SK-N-SH (cell line): ENCODE data around the gene OMP. TPM values are rescaled to one million over a fixed set of nuclear protein-coding genes. Genes with fewer than 3 reads are reported as not detected.

Experiments
- CTCF ChIA-PET: fragments of 300-600, 350-600 bp; formaldehyde crosslinking; extraction: SDS; loops from one replicate; lab custom pipeline; 2021; lab: Yijun Ruan, JAX
- POLR2A ChIA-PET: fragments of 350-600 bp; sonication (Branson Sonifier 250); formaldehyde crosslinking; extraction: SDS; loops from one replicate; lab custom pipeline; 2020; ENCODE audit warnings: antibody characterized with exemption, inconsistent platforms; lab: Yijun Ruan, JAX
- DNase-seq: peaks from one replicate; pipeline ENCODE4 v3.0.0; 2012
- H2AFZ ChIP-seq: fragments of 200-600 bp; sonication (generic); 2 replicates; pipeline ENCODE4 v1.8.1; 2016; ENCODE audit warnings: antibody characterized with exemption, mild to moderate bottlenecking, low read depth
- H3F3A ChIP-seq: fragments of 200-600 bp; sonication (generic); replicated peaks from 2 replicates; pipeline ENCODE3; 2016; ENCODE audit warnings: antibody characterized with exemption, mild to moderate bottlenecking; ENCODE audit not compliant: insufficient read depth
- H3K27ac ChIP-seq, 2 experiments: fragments of 200-500 bp in 1 of 2; fragments of 200-600 bp in 1 of 2; sonication (Bioruptor generic) in 1 of 2; sonication (generic), shearing (Covaris generic) in 1 of 2; 2 replicates each; pipeline versions ENCODE4 v1.5.1 to v1.6.1; 2014 to 2016; ENCODE audit warnings: low read depth in 2 of 2, inconsistent platforms in 1 of 2, low read length in 1 of 2, mild to moderate bottlenecking in 1 of 2, mixed read lengths in 1 of 2
- H3K27me3 ChIP-seq: fragments of 200-600 bp; sonication (generic), shearing (Covaris generic); 2 replicates; pipeline ENCODE4 v1.6.1; 2016; ENCODE audit warnings: mixed run types; ENCODE audit not compliant: insufficient read depth
- H3K36me3 ChIP-seq, 2 experiments: fragments of 200-500 bp in 1 of 2; fragments of 200-600 bp in 1 of 2; sonication (Bioruptor generic) in 1 of 2; sonication (generic) in 1 of 2; replicated peaks in 1 of 2; 2 replicates each; pipeline versions ENCODE3 to v1.5.1; 2014 to 2016; ENCODE audit warnings: low read length in 1 of 2, mild to moderate bottlenecking in 1 of 2; ENCODE audit not compliant: insufficient read depth in 2 of 2, control insufficient read depth in 1 of 2
- H3K4me1 ChIP-seq, 2 experiments: fragments of 200-500 bp in 1 of 2; fragments of 200-600 bp in 1 of 2; sonication (Bioruptor generic) in 1 of 2; sonication (generic), shearing (Covaris generic) in 1 of 2; 2 replicates each; pipeline versions ENCODE4 v1.5.1 to v1.6.1; 2014 to 2016; ENCODE audit warnings: low read depth in 1 of 2, low read length in 1 of 2, mixed run types in 1 of 2; ENCODE audit not compliant: insufficient read depth in 2 of 2, control insufficient read depth in 1 of 2
- H3K4me2 ChIP-seq: fragments of 200-600 bp; sonication (generic), shearing (Covaris generic); 2 replicates; pipeline ENCODE4 v1.6.1; 2017; ENCODE audit warnings: mixed run types
- H3K4me3 ChIP-seq, 2 experiments: fragments of 200-500 bp in 1 of 2; fragments of 200-600 bp in 1 of 2; sonication (Bioruptor generic) in 1 of 2; sonication (generic), shearing (Covaris generic) in 1 of 2; 2 replicates each; pipeline versions ENCODE4 v1.5.1 to v1.8.1; 2014 to 2016; ENCODE audit warnings: low read depth in 2 of 2, inconsistent platforms in 1 of 2, low read length in 1 of 2, mild to moderate bottlenecking in 1 of 2, mixed read lengths in 1 of 2, moderate library complexity in 1 of 2
- H3K79me2 ChIP-seq: fragments of 200-600 bp; sonication (generic); 2 replicates; pipeline ENCODE4 v1.8.1; 2017; ENCODE audit warnings: mild to moderate bottlenecking; ENCODE audit not compliant: insufficient read depth
- H3K9ac ChIP-seq: fragments of 200-600 bp; sonication (generic); 2 replicates; pipeline ENCODE4 v1.6.1; 2017; ENCODE audit warnings: mixed run types
- H3K9me2 ChIP-seq: fragments of 200-600 bp; sonication (generic); 2 replicates; pipeline ENCODE4 v1.6.1; 2017; ENCODE audit warnings: mixed run types
- H3K9me3 ChIP-seq: fragments of 200-600 bp; sonication (generic); 2 replicates; pipeline ENCODE4 v1.6.1; 2017; ENCODE audit warnings: mixed run types, mild to moderate bottlenecking, moderate library complexity
- H4K20me1 ChIP-seq: fragments of 200-600 bp; sonication (generic); 2 replicates; pipeline ENCODE4 v1.6.1; 2017; ENCODE audit warnings: mild to moderate bottlenecking, mixed run types; ENCODE audit not compliant: insufficient read depth
- CHD2 ChIP-seq: fragments of 150-350 bp; IDR thresholded peaks from 2 replicates; pipeline ENCODE4 v1.6.1; 2018; ENCODE audit warnings: low read length; ENCODE audit not compliant: partially characterized antibody
- FOSL2 ChIP-seq: IDR thresholded peaks from 2 replicates; pipeline ENCODE4 v1.4.0; 2012; ENCODE audit warnings: low read depth, mild to moderate bottlenecking, moderate library complexity, borderline replicate concordance
- FOXJ3 ChIP-seq: sonication (generic); formaldehyde crosslinking; IDR thresholded peaks from 2 replicates; pipeline ENCODE4 v1.5.1; 2020; ENCODE audit warnings: mild to moderate bottlenecking, missing genetic modification reagents
- GATA2 ChIP-seq: sonication (generic); formaldehyde crosslinking; IDR thresholded peaks from 2 replicates; pipeline ENCODE4 v1.5.0; 2020; ENCODE audit warnings: mild to moderate bottlenecking, missing genetic modification reagents
- IRF3 ChIP-seq: fragments of 150-350 bp; IDR thresholded peaks from 2 replicates; pipeline ENCODE4 v1.6.1; 2016; ENCODE audit warnings: mild to moderate bottlenecking, low read depth, low read length
- JUND ChIP-seq: IDR thresholded peaks from 2 replicates; pipeline ENCODE4 v1.4.0; 2012
- MEF2A ChIP-seq: IDR thresholded peaks from 2 replicates; pipeline ENCODE4 v1.4.0; 2012; ENCODE audit warnings: low read depth, borderline replicate concordance
- MXI1 ChIP-seq: IDR thresholded peaks from 2 replicates; pipeline ENCODE4 v1.6.1; 2012; ENCODE audit warnings: mild to moderate bottlenecking, low read depth, low read length, improper control_type of control experiment
- NRF1 ChIP-seq: IDR thresholded peaks from 2 replicates; pipeline ENCODE4 v1.6.1; 2012; ENCODE audit warnings: low read depth, mild to moderate bottlenecking, low read length
- RAD21 ChIP-seq: IDR thresholded peaks from 2 replicates; pipeline ENCODE4 v1.6.1; 2012; ENCODE audit warnings: mild to moderate bottlenecking, low read length
- RXRA ChIP-seq: IDR thresholded peaks from 2 replicates; pipeline ENCODE4 v1.4.0; 2012; ENCODE audit warnings: low read depth, mild to moderate bottlenecking, borderline replicate concordance
- TEAD4 ChIP-seq: IDR thresholded peaks from 2 replicates; pipeline ENCODE4 v1.4.0; 2012; ENCODE audit warnings: mild to moderate bottlenecking, borderline replicate concordance; ENCODE audit not compliant: insufficient read depth
- ZBTB33 ChIP-seq: IDR thresholded peaks from 2 replicates; pipeline ENCODE4 v1.4.0; 2012; ENCODE audit warnings: low read depth, borderline replicate concordance
- WGBS: methylation state at CpG from one replicate; pipeline ENCODE4 v1.1.6; 2017; ENCODE audit warnings: low lambda C conversion rate; 5-methylcytosine and 5-hydroxymethylcytosine counted together
- polyA plus RNA-seq, 3 experiments: library from polyadenylated mRNA; depleted of rRNA; stranded (reverse); fragments of >200 nt; gene quantifications; 2 replicates each; pipeline ENCODE4 v1.2.3, GENCODE V29; 2012
- TF ChIP-seq, protein P1 (sequence below): fragments of 200-600 bp; sonication (generic); IDR thresholded peaks from 2 replicates; pipeline ENCODE4 v1.6.1; 2017; ENCODE audit warnings: antibody characterized with exemption, mild to moderate bottlenecking, moderate library complexity
- TF ChIP-seq, protein P2 (sequence below): IDR thresholded peaks from 2 replicates; pipeline ENCODE4 v1.4.0; 2012; ENCODE audit warnings: low read depth, borderline replicate concordance
- TF ChIP-seq, protein P3 (sequence below): fragments of 150-350 bp; IDR thresholded peaks from 2 replicates; pipeline ENCODE4 v1.6.1; 2017; ENCODE audit warnings: antibody characterized with exemption, low read length, low read depth, borderline replicate concordance

OMP gene
- polyA plus RNA-seq, 1 of the 3 experiments (the other 2 are of a cell fraction): 0.20 TPM

DNA sequence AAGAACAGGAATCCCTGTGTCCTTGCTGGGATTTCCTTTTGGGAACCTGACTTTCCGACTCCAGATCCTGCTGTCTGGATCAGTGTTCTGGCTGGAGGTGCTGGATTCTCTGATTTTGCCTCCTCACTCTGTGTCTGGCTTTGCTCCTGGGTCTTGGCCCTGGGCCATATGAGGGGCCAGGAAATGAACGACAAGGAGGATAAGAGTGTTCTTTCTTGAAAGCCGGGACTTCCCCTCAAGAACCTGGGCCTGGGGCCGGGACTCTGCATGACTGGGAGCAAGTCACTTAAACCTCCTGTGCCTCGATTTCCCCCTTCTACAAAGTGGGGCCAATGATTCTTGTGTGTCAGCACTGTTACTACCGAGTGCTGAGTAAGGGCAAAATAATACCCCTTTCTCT, 22.6 kb downstream of the OMP start:
- H2AFZ ChIP-seq: no peak overlapping the region
- peaks cover 0 to 19% of the 10 kb centered on the region in 2 experiments for H3K36me3 ChIP-seq
- CTCF ChIA-PET: interaction anchor here (3.8 to 12.2 kb wide), 2 partner anchors 60 to 424 kb away, joined by 50 to 270 read pairs; no protein-coding TSS in a partner anchor
- H3K79me2 ChIP-seq: no peaks in the 10 kb centered on the region
- no peak for DNase-seq
- no peaks in the 10 kb centered on the region for H3K9me3 ChIP-seq
- POLR2A ChIA-PET: no interaction called here
- H4K20me1 ChIP-seq: no peaks in the 10 kb centered on the region
- no peaks in the 10 kb centered on the region for H3F3A ChIP-seq
- no peak overlapping the region for H3K4me3 ChIP-seq
- no peak overlapping the region for H3K9ac ChIP-seq
- TF ChIP-seq ZBTB33 (no peak), FOXJ3 (CRISPR knock-in tag) (no peak), TEAD4 (no peak), RAD21 (no peak), JUND (no peak), NRF1 (no peak), FOSL2 (no peak), IRF3 (no peak), RXRA (no peak), MXI1 (no peak), MEF2A (no peak), GATA2 (CRISPR knock-in tag) (no peak), CHD2 (no peak)
- TF ChIP-seq, protein P1, sequence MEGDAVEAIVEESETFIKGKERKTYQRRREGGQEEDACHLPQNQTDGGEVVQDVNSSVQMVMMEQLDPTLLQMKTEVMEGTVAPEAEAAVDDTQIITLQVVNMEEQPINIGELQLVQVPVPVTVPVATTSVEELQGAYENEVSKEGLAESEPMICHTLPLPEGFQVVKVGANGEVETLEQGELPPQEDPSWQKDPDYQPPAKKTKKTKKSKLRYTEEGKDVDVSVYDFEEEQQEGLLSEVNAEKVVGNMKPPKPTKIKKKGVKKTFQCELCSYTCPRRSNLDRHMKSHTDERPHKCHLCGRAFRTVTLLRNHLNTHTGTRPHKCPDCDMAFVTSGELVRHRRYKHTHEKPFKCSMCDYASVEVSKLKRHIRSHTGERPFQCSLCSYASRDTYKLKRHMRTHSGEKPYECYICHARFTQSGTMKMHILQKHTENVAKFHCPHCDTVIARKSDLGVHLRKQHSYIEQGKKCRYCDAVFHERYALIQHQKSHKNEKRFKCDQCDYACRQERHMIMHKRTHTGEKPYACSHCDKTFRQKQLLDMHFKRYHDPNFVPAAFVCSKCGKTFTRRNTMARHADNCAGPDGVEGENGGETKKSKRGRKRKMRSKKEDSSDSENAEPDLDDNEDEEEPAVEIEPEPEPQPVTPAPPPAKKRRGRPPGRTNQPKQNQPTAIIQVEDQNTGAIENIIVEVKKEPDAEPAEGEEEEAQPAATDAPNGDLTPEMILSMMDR: no peak
- TF ChIP-seq, protein P2, sequence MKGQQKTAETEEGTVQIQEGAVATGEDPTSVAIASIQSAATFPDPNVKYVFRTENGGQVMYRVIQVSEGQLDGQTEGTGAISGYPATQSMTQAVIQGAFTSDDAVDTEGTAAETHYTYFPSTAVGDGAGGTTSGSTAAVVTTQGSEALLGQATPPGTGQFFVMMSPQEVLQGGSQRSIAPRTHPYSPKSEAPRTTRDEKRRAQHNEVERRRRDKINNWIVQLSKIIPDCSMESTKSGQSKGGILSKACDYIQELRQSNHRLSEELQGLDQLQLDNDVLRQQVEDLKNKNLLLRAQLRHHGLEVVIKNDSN: no peak
- TF ChIP-seq, protein P3, sequence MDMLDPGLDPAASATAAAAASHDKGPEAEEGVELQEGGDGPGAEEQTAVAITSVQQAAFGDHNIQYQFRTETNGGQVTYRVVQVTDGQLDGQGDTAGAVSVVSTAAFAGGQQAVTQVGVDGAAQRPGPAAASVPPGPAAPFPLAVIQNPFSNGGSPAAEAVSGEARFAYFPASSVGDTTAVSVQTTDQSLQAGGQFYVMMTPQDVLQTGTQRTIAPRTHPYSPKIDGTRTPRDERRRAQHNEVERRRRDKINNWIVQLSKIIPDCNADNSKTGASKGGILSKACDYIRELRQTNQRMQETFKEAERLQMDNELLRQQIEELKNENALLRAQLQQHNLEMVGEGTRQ: no peak
- H3K9me2 ChIP-seq: no peaks in the 10 kb centered on the region
- H3K27me3 ChIP-seq: no peaks in the 10 kb centered on the region
- 70% methylated on average over 5 of the region's 6 CpGs for WGBS
- no peak overlapping the region for H3K4me2 ChIP-seq
- peaks cover 0 to 27% of the 10 kb centered on the region in 2 experiments; a peak in 1 of 4 replicates for H3K4me1 ChIP-seq
- H3K27ac ChIP-seq: no peak overlapping the region
